Endometrial microvascular endothelial cells (primary cell): ENCODE data around the gene PIK3C2B. TPM values are rescaled to one million over a fixed set of nuclear protein-coding genes. Genes with fewer than 3 reads are reported as not detected.

Experiments used
- in situ Hi-C: cut with HindIII; loops from 2 replicates; pipeline ENCODE4 v1.10.0; 2017; ENCODE audit warnings: low sequenced_read_pairs, low pct_unique_long_range_greater_than_20kb; ENCODE audit errors: inconsistent ontology term
- total RNA-seq: library from RNA; depleted of rRNA; stranded (reverse); fragments of >200 nt; gene quantifications from one replicate; pipeline ENCODE4 v1.2.3, GENCODE V29; 2015; ENCODE audit errors: inconsistent ontology term

Gene PIK3C2B
- total RNA-seq, 1 donor from 2014 or later = 14.9 TPM

GRCh38 chr1:204465546-204466415 is 28.8 kb downstream of the PIK3C2B start:
- in situ Hi-C loops = no loop called here

- in situ Hi-C loops = no loop called here
Measured at GRCh38 chr1:204464701-204465100, 29.9 kb downstream of the PIK3C2B start.

GRCh38 chr1:204464187-204464631 is 30.4 kb downstream of the PIK3C2B start:
- in situ Hi-C loops = no loop called here

- in situ Hi-C loops = no loop called here
Measured at GRCh38 chr1:204463125-204464060, 31.2 kb downstream of the PIK3C2B start.

GRCh38 chr1:204462229-204462561 is 32.4 kb downstream of the PIK3C2B start:
- in situ Hi-C loops = no loop called here

- in situ Hi-C loops = no loop called here
Measured at GRCh38 chr1:204461331-204462228, 33.0 kb downstream of the PIK3C2B start.

GRCh38 chr1:204460346-204460745 is 34.3 kb downstream of the PIK3C2B start:
- in situ Hi-C loops = no loop called here

GRCh38 chr1:204459706-204460105 is 34.9 kb downstream of the PIK3C2B start:
- in situ Hi-C loops = no loop called here

- in situ Hi-C loops = no loop called here
Measured at GRCh38 chr1:204457666-204458065, 36.9 kb downstream of the PIK3C2B start.

GRCh38 chr1:204456826-204457442 is 37.7 kb downstream of the PIK3C2B start:
- in situ Hi-C loops = no loop called here

- in situ Hi-C loops = no loop called here
Measured at GRCh38 chr1:204455831-204456145, 38.8 kb downstream of the PIK3C2B start.

GRCh38 chr1:204455063-204455830 is 39.4 kb downstream of the PIK3C2B start:
- in situ Hi-C loops = no loop called here

GRCh38 chr1:204454476-204454875 is 40.1 kb downstream of the PIK3C2B start:
- in situ Hi-C loops = no loop called here

- in situ Hi-C loops = no loop called here
Measured at GRCh38 chr1:204453141-204453772, 41.3 kb downstream of the PIK3C2B start.

- in situ Hi-C loops = no loop called here
Measured at GRCh38 chr1:204451352-204452124, 43.1 kb downstream of the PIK3C2B start.

- in situ Hi-C loops = no loop called here
Measured at GRCh38 chr1:204450461-204451257, 43.9 kb downstream of the PIK3C2B start.
